Neural crest cell (in vitro differentiated cells): ENCODE measurements around the gene NFATC3. TPM values are rescaled to one million over a fixed set of nuclear protein-coding genes. Genes with fewer than 3 reads are reported as not detected.

Source experiments
- DNase-seq: peaks from one replicate; pipeline ENCODE4 v3.0.0; 2021; ENCODE audit warnings: low read depth, mixed read lengths, low spot score
- H3K27ac Mint-ChIP-seq: one replicate; pipeline ENCODE4 v1.8.0; 2021; ENCODE audit warnings: mild to moderate bottlenecking, mixed read lengths; ENCODE audit not compliant: unreplicated experiment
- H3K27me3 Mint-ChIP-seq: 2 replicates; pipeline ENCODE4 v1.8.0; 2021; ENCODE audit warnings: low read depth, mild to moderate bottlenecking, mixed read lengths
- H3K36me3 Mint-ChIP-seq: 2 replicates; pipeline ENCODE4 v1.8.0; 2021; ENCODE audit warnings: low read depth, mild to moderate bottlenecking, mixed read lengths
- H3K4me1 Mint-ChIP-seq: 2 replicates; pipeline ENCODE4 v1.8.0; 2021; ENCODE audit warnings: mixed read lengths
- H3K4me3 Mint-ChIP-seq: one replicate; pipeline ENCODE4 v1.8.0; 2021; ENCODE audit warnings: mild to moderate bottlenecking, mixed read lengths
- H3K9me3 Mint-ChIP-seq: 2 replicates; pipeline ENCODE4 v1.8.0; 2021; ENCODE audit warnings: mixed read lengths
- CTCF ChIP-seq: fragments of 200-600 bp; sonication (generic); conservative IDR thresholded peaks from 2 replicates; pipeline ENCODE4 v1.5.0; 2021; ENCODE audit warnings: antibody characterized with exemption, mild to moderate bottlenecking
- microRNA-seq: library from miRNA; unstranded; fragments of <30 nt; microRNA quantifications from one replicate; pipeline ENCODE4, GENCODE V29; 2020
- total RNA-seq: library from RNA; stranded (reverse); gene quantifications from 2 replicates; pipeline ENCODE4 v1.2.1, GENCODE V29; 2021

NFATC3 gene
- total RNA-seq, 1 donor from 2014 or later: 64.9 TPM

GRCh38 chr16:68273896-68274295 is 188.7 kb downstream of the NFATC3 start:
- no peak overlapping the region for H3K27ac Mint-ChIP-seq
- no peaks in the 10 kb centered on the region for H3K27me3 Mint-ChIP-seq
- H3K4me3 Mint-ChIP-seq: no peak overlapping the region

GRCh38 chr16:68274441-68274840 is 189.3 kb downstream of the NFATC3 start:
- no peak for DNase-seq
- Mint-ChIP-seq H3K4me1 (peaks cover 5% of the 10 kb centered on the region), H3K4me3 (no peak overlapping the region), H3K36me3 (no peaks in the 10 kb centered on the region), H3K27me3 (no peaks in the 10 kb centered on the region), H3K27ac (no peak overlapping the region), H3K9me3 (no peaks in the 10 kb centered on the region)
- no peak for TF ChIP-seq CTCF

More at GRCh38 chr16:68273896-68274295, 188.7 kb downstream of the NFATC3 start:
- H3K9me3 Mint-ChIP-seq: no peaks in the 10 kb centered on the region
- peaks cover 5% of the 10 kb centered on the region for H3K4me1 Mint-ChIP-seq
- H3K36me3 Mint-ChIP-seq: no peaks in the 10 kb centered on the region
- TF ChIP-seq CTCF: no peak
- no peak for DNase-seq

- DNase-seq: no peak
- H3K4me1 Mint-ChIP-seq: peaks cover 5% of the 10 kb centered on the region
- H3K27me3 Mint-ChIP-seq: no peaks in the 10 kb centered on the region
- H3K4me3 Mint-ChIP-seq: no peak overlapping the region
- H3K27ac Mint-ChIP-seq: no peak overlapping the region
- no peak for TF ChIP-seq CTCF
- H3K9me3 Mint-ChIP-seq: no peaks in the 10 kb centered on the region
- H3K36me3 Mint-ChIP-seq: no peaks in the 10 kb centered on the region
Measured at GRCh38 chr16:68275611-68276191, 190.5 kb downstream of the NFATC3 start.

GRCh38 chr16:68276223-68276622 is 191.1 kb downstream of the NFATC3 start:
- Mint-ChIP-seq H3K9me3 (no peaks in the 10 kb centered on the region), H3K36me3 (no peaks in the 10 kb centered on the region), H3K27ac (no peak overlapping the region), H3K4me1 (peaks cover 5% of the 10 kb centered on the region), H3K27me3 (no peaks in the 10 kb centered on the region), H3K4me3 (no peak overlapping the region)
- DNase-seq: no peak
- no peak for TF ChIP-seq CTCF

Small RNA genes lying within 50 kb of the gene (microRNA-seq; reads per million reads assigned to microRNA genes)
- not detected for gene MIR6773

Other genes with a start within 250 kb of the NFATC3 start
- gene THAP11, start 243.1 kb upstream of the NFATC3 start, total RNA-seq: 46.2 and 46.7 TPM in 2 replicates
- gene NUTF2, start 238.4 kb upstream of the NFATC3 start, total RNA-seq: 185 and 191 TPM in 2 replicates
- 78.2 and 83.5 TPM in 2 replicates for gene CENPT, start 237.7 kb upstream of the NFATC3 start, total RNA-seq
- 100 and 101 TPM in 2 replicates for gene EDC4, start 212.3 kb upstream of the NFATC3 start, total RNA-seq
- gene NRN1L, start 200.5 kb upstream of the NFATC3 start, total RNA-seq: 1.0 TPM in 1 of 2 replicates, not detected in the other
- 39.0 and 41.5 TPM in 2 replicates for gene PSKH1, start 192.1 kb upstream of the NFATC3 start, total RNA-seq
- 2.5 and 3.0 TPM in 2 replicates for gene CTRL, start 153.5 kb upstream of the NFATC3 start, total RNA-seq
- 22.4 and 22.5 TPM in 2 replicates for gene PSMB10, start 148.5 kb upstream of the NFATC3 start, total RNA-seq
- gene LCAT, start 141.2 kb upstream of the NFATC3 start, total RNA-seq: 16.6 and 17.6 TPM in 2 replicates
- 36.0 and 36.8 TPM in 2 replicates for gene SLC12A4, start 116.7 kb upstream of the NFATC3 start, total RNA-seq
- not detected in 2 replicates for gene DPEP3, start 104.9 kb upstream of the NFATC3 start, total RNA-seq
- gene DPEP2, start 85.9 kb upstream of the NFATC3 start, total RNA-seq: not detected in 2 replicates
- not detected in 2 replicates for gene DPEP2NB, start 69.5 kb upstream of the NFATC3 start, total RNA-seq
- gene DDX28, start 62.1 kb upstream of the NFATC3 start, total RNA-seq: 12.5 and 13.3 TPM in 2 replicates
- gene DUS2, start 62.1 kb upstream of the NFATC3 start, total RNA-seq: 26.6 and 28.4 TPM in 2 replicates
- gene ESRP2, start 150.8 kb downstream of the NFATC3 start, total RNA-seq: 0.09 and 0.23 TPM in 2 replicates
- gene PLA2G15, start 160.0 kb downstream of the NFATC3 start, total RNA-seq: 10.7 and 13.6 TPM in 2 replicates
- 39.2 and 41.7 TPM in 2 replicates for gene SLC7A6, start 179.2 kb downstream of the NFATC3 start, total RNA-seq
- gene SLC7A6OS, start 225.6 kb downstream of the NFATC3 start, total RNA-seq: 21.3 and 23.8 TPM in 2 replicates
- 68.9 and 71.9 TPM in 2 replicates for gene PRMT7, start 225.6 kb downstream of the NFATC3 start, total RNA-seq